ENCODE results near the gene HTRA3. TPM values are rescaled to one million over a fixed set of nuclear protein-coding genes. Genes with fewer than 3 reads are reported as not detected.

HTRA3 gene
- total RNA-seq, 1 experiment from 2014 or later = 2.8 TPM

GRCh38 chr4:8282134-8282641, 12.6 kb downstream of the HTRA3 start:
- intact Hi-C loops (cut with micrococcal nuclease) = no loop called here
- no peak for ATAC-seq
- DNase-seq = no peak
- no TSS peak for BruUV-seq (replicated peaks)
- POLR2A ChIA-PET (ENCODE audit: unreplicated experiment) = no interaction called here
- Histone ChIP-seq H3K9ac (ENCODE audit: low read length) (no peak overlapping the region), H3K4me1 (ENCODE audit: insufficient read depth, low read length) (peaks cover 19% of the 10 kb centered on the region), H3K4me2 (ENCODE audit: low read length) (no peak overlapping the region), H2AFZ (ENCODE audit: low read length) (no peak overlapping the region), H3K36me3 (ENCODE audit: low read depth, low read length) (no peaks in the 10 kb centered on the region), H4K20me1 (ENCODE audit: low read length) (no peaks in the 10 kb centered on the region), H3F3A (ENCODE audit: low read length, unreplicated experiment) (no peaks in the 10 kb centered on the region), H3K27ac (ENCODE audit: low read length) (no peak overlapping the region), H3K79me2 (ENCODE audit: low read length) (no peaks in the 10 kb centered on the region), H3K27me3 (ENCODE audit: low read length) (no peaks in the 10 kb centered on the region), H3K9me2 (replicated peaks; ENCODE audit: low read length) (no peaks in the 10 kb centered on the region), H3K4me3 (ENCODE audit: low read length) (no peak overlapping the region), H3K9me3 (ENCODE audit: low read length) (no peaks in the 10 kb centered on the region)
- no peak for TF ChIP-seq CTCF (conservative IDR thresholded peaks at IDR 0.05; ENCODE audit: low read depth, low read length)
- no peak for TF ChIP-seq EZH2phosphoT487 (IDR thresholded peaks at IDR 0.05; ENCODE audit: borderline replicate concordance, low read length)
- no peak for TF ChIP-seq EZH2 (IDR thresholded peaks at IDR 0.05; ENCODE audit: low read length, unreplicated experiment)
- CTCF ChIA-PET = no interaction called here

- H3K36me3 ChIP-seq (ENCODE audit: low read depth, low read length) = no peaks in the 10 kb centered on the region
- POLR2A ChIA-PET (ENCODE audit: unreplicated experiment) = no interaction called here
- H3K9ac ChIP-seq (ENCODE audit: low read length) = no peak overlapping the region
- H2AFZ ChIP-seq (ENCODE audit: low read length) = no peak overlapping the region
- H3F3A ChIP-seq (ENCODE audit: low read length, unreplicated experiment) = no peaks in the 10 kb centered on the region
- DNase-seq (no peak), ATAC-seq (no peak)
- H3K9me2 ChIP-seq (replicated peaks; ENCODE audit: low read length) = no peaks in the 10 kb centered on the region
- no peak overlapping the region for H3K27ac ChIP-seq (ENCODE audit: low read length)
- intact Hi-C loops (cut with micrococcal nuclease) = no loop called here
- H3K9me3 ChIP-seq (ENCODE audit: low read length) = no peaks in the 10 kb centered on the region
- H3K4me2 ChIP-seq (ENCODE audit: low read length) = no peak overlapping the region
- H3K4me3 ChIP-seq (ENCODE audit: low read length) = no peak overlapping the region
- no peaks in the 10 kb centered on the region for H3K79me2 ChIP-seq (ENCODE audit: low read length)
- TF ChIP-seq EZH2 (IDR thresholded peaks at IDR 0.05; ENCODE audit: low read length, unreplicated experiment) (no peak), CTCF (conservative IDR thresholded peaks at IDR 0.05; ENCODE audit: low read depth, low read length) (no peak), EZH2phosphoT487 (IDR thresholded peaks at IDR 0.05; ENCODE audit: borderline replicate concordance, low read length) (no peak)
- BruUV-seq (replicated peaks) = no TSS peak
- CTCF ChIA-PET = no interaction called here
- H3K4me1 ChIP-seq (ENCODE audit: insufficient read depth, low read length) = peaks cover 15% of the 10 kb centered on the region
- H3K27me3 ChIP-seq (ENCODE audit: low read length) = no peaks in the 10 kb centered on the region
- H4K20me1 ChIP-seq (ENCODE audit: low read length) = no peaks in the 10 kb centered on the region
Measured at GRCh38 chr4:8282742-8283141, 13.2 kb downstream of the HTRA3 start.

GRCh38 chr4:8283161-8283560, 13.6 kb downstream of the HTRA3 start:
- Histone ChIP-seq H3K4me2 (ENCODE audit: low read length) (no peak overlapping the region), H3K27ac (ENCODE audit: low read length) (no peak overlapping the region), H3K79me2 (ENCODE audit: low read length) (no peaks in the 10 kb centered on the region), H3K9ac (ENCODE audit: low read length) (no peak overlapping the region), H3K4me1 (ENCODE audit: insufficient read depth, low read length) (peaks cover 11% of the 10 kb centered on the region), H4K20me1 (ENCODE audit: low read length) (no peaks in the 10 kb centered on the region), H3K9me2 (replicated peaks; ENCODE audit: low read length) (no peaks in the 10 kb centered on the region), H2AFZ (ENCODE audit: low read length) (no peak overlapping the region), H3K4me3 (ENCODE audit: low read length) (no peak overlapping the region), H3K36me3 (ENCODE audit: low read depth, low read length) (no peaks in the 10 kb centered on the region), H3K9me3 (ENCODE audit: low read length) (no peaks in the 10 kb centered on the region), H3F3A (ENCODE audit: low read length, unreplicated experiment) (no peaks in the 10 kb centered on the region), H3K27me3 (ENCODE audit: low read length) (no peaks in the 10 kb centered on the region)
- no peak for DNase-seq
- intact Hi-C loops (cut with micrococcal nuclease) = no loop called here
- ChIA-PET CTCF (no interaction called here), POLR2A (ENCODE audit: unreplicated experiment) (no interaction called here)
- ATAC-seq = no peak
- TF ChIP-seq EZH2 (IDR thresholded peaks at IDR 0.05; ENCODE audit: low read length, unreplicated experiment) = no peak
- no peak for TF ChIP-seq EZH2phosphoT487 (IDR thresholded peaks at IDR 0.05; ENCODE audit: borderline replicate concordance, low read length)
- no peak for TF ChIP-seq CTCF (conservative IDR thresholded peaks at IDR 0.05; ENCODE audit: low read depth, low read length)
- no TSS peak for BruUV-seq (replicated peaks)
